ENCODE data around the gene MARCKS. TPM values are rescaled to one million over a fixed set of nuclear protein-coding genes. Genes with fewer than 3 reads are reported as not detected.

Gene MARCKS
- total and polyA plus RNA-seq, 10 of the 15 experiments (the other 5 are each of a cell fraction or from before 2014, with no cell fraction given) = 29.0 to 164 (median 74.5) TPM

DNA sequence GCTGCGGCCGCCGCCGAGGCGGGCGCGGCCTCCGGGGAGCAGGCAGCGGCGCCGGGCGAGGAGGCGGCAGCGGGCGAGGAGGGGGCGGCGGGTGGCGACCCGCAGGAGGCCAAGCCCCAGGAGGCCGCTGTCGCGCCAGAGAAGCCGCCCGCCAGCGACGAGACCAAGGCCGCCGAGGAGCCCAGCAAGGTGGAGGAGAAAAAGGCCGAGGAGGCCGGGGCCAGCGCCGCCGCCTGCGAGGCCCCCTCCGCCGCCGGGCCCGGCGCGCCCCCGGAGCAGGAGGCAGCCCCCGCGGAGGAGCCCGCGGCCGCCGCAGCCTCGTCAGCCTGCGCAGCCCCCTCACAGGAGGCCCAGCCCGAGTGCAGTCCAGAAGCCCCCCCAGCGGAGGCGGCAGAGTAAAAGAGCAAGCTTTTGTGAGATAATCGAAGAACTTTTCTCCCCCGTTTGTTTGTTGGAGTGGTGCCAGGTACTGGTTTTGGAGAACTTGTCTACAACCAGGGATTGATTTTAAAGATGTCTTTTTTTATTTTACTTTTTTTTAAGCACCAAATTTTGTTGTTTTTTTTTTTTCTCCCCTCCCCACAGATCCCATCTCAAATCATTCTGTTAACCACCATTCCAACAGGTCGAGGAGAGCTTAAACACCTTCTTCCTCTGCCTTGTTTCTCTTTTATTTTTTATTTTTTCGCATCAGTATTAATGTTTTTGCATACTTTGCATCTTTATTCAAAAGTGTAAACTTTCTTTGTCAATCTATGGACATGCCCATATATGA is 3.2 kb downstream of the MARCKS start (continued):
- TF ChIP-seq ETV6 (conservative IDR thresholded peaks at IDR 0.05 in 1 of 2, IDR thresholded peaks at IDR 0.05 in 1 of 2; ENCODE audit: borderline replicate concordance in 1 of 2, low read depth in 1 of 2) (no peak), TCF12 (IDR thresholded peaks at IDR 0.05; ENCODE audit: low read depth, low read length) (no peak), ZNF274 (IDR thresholded peaks at IDR 0.05; ENCODE audit: insufficient read depth, insufficient read length) (no peak), SMAD1 (IDR thresholded peaks at IDR 0.05; ENCODE audit: low read depth, partially characterized antibody) (peak; percentile 80), FOXM1 (IDR thresholded peaks at IDR 0.05; ENCODE audit: low read depth, low read length) (no peak), PAX8 (IDR thresholded peaks at IDR 0.05) (no peak)
- TF ChIP-seq, protein P1, sequence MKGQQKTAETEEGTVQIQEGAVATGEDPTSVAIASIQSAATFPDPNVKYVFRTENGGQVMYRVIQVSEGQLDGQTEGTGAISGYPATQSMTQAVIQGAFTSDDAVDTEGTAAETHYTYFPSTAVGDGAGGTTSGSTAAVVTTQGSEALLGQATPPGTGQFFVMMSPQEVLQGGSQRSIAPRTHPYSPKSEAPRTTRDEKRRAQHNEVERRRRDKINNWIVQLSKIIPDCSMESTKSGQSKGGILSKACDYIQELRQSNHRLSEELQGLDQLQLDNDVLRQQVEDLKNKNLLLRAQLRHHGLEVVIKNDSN (IDR thresholded peaks at IDR 0.05; ENCODE audit: borderline replicate concordance, extremely low read length, insufficient read depth, low read depth, low read length) = no peak
- TF ChIP-seq, protein P2, sequence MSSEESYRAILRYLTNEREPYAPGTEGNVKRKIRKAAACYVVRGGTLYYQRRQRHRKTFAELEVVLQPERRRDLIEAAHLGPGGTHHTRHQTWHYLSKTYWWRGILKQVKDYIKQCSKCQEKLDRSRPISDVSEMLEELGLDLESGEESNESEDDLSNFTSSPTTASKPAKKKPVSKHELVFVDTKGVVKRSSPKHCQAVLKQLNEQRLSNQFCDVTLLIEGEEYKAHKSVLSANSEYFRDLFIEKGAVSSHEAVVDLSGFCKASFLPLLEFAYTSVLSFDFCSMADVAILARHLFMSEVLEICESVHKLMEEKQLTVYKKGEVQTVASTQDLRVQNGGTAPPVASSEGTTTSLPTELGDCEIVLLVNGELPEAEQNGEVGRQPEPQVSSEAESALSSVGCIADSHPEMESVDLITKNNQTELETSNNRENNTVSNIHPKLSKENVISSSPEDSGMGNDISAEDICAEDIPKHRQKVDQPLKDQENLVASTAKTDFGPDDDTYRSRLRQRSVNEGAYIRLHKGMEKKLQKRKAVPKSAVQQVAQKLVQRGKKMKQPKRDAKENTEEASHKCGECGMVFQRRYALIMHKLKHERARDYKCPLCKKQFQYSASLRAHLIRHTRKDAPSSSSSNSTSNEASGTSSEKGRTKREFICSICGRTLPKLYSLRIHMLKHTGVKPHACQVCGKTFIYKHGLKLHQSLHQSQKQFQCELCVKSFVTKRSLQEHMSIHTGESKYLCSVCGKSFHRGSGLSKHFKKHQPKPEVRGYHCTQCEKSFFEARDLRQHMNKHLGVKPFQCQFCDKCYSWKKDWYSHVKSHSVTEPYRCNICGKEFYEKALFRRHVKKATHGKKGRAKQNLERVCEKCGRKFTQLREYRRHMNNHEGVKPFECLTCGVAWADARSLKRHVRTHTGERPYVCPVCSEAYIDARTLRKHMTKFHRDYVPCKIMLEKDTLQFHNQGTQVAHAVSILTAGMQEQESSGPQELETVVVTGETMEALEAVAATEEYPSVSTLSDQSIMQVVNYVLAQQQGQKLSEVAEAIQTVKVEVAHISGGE (CRISPR knock-in tag; IDR thresholded peaks at IDR 0.05) = no peak
- TF ChIP-seq, protein P3, sequence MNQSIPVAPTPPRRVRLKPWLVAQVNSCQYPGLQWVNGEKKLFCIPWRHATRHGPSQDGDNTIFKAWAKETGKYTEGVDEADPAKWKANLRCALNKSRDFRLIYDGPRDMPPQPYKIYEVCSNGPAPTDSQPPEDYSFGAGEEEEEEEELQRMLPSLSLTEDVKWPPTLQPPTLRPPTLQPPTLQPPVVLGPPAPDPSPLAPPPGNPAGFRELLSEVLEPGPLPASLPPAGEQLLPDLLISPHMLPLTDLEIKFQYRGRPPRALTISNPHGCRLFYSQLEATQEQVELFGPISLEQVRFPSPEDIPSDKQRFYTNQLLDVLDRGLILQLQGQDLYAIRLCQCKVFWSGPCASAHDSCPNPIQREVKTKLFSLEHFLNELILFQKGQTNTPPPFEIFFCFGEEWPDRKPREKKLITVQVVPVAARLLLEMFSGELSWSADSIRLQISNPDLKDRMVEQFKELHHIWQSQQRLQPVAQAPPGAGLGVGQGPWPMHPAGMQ (IDR thresholded peaks at IDR 0.05; ENCODE audit: borderline replicate concordance) = no peak
